Forelimb muscle (tissue), 1 donor: ENCODE results near the gene SIRPD. TPM values are rescaled to one million over a fixed set of nuclear protein-coding genes. Genes with fewer than 3 reads are reported as not detected.
"Not testable (repeated sequence)": the region's sequence is repeated elsewhere in the genome, so short reads cannot be mapped to it uniquely, and the experiment has no call there.

Source experiments
- DNase-seq: peaks from one replicate; pipeline ENCODE4 v3.0.0-alpha.2; 2013; ENCODE audit warnings: low read depth
- polyA plus RNA-seq: library from polyadenylated mRNA; unstranded; fragments of 120-200 nt; gene quantifications from one replicate; pipeline ENCODE4 v1.2.1, GENCODE V29; 2013; ENCODE audit not compliant: insufficient read length

SIRPD gene
- not detected for polyA plus RNA-seq

GRCh38 chr20:1557605-1558004 lies at the start of gene SIRPD:
Gene SIRPD (minus strand): TSS chr20:1557705. CDS start chr20:1557653, 52 bp downstream.
- DNase-seq = no peak

GRCh38 chr20:1600736-1601135 lies 43.2 kb upstream of the SIRPD start:
- no peak for DNase-seq

GRCh38 chr20:1595333-1595732 lies 37.8 kb upstream of the SIRPD start:
- DNase-seq = no peak

GRCh38 chr20:1588533-1589460 lies 31.3 kb upstream of the SIRPD start:
- no peak for DNase-seq

- no peak for DNase-seq
These were observed 30.5 kb upstream of the SIRPD start for GRCh38 chr20:1587781-1588532.

DNA sequence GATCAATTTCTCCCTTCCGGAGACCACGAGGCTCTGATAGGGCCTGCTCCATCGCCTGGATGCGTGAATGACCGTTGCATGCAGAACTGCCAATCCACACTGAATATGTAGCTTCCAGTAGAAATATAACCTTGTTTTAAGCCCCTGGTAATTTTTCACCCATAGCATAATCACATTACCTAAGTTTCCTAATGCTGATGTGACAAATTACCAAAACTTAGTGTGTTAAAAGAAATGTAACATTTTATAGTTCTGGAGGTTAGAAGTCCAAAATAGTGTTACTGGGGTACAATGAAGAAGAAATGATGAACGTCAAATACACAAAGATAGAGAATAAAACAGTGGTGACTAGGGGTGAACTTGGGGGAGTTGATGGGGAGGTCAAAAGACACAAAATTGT lies 22.0 kb upstream of the SIRPD start:
- DNase-seq = no peak

- no peak for DNase-seq
These were observed 20.4 kb upstream of the SIRPD start for GRCh38 chr20:1577906-1578305.

- not testable (repeated sequence) for DNase-seq
These were observed 19.8 kb upstream of the SIRPD start for GRCh38 chr20:1577313-1577712.

- DNase-seq = no peak
These were observed 19.1 kb upstream of the SIRPD start for GRCh38 chr20:1576641-1577040.

GRCh38 chr20:1576003-1576402 lies 18.5 kb upstream of the SIRPD start:
- DNase-seq = not testable (repeated sequence)

DNA sequence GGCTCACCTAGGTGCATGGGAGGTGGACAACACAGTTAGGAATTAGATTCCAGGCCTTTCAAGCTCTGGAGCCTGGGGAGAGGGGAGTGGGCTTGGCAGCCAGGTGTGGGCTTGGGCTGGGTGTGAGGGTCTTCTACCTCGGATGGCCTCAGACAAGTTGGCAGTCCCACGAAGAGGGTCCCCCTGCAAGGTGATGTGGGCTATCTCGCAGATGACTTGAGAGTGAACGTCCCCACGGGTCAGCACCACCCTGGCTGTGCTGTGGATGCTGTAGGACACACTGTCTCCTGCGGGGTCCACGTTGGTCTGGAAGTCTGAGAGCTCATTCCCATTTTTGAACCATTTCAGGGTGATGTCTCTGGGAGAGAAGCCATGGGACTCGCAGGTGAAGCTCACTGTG lies 14.1 kb upstream of the SIRPD start:
- not testable (repeated sequence) for DNase-seq

- DNase-seq = no peak
These were observed 11.9 kb upstream of the SIRPD start for GRCh38 chr20:1569415-1569881.

- DNase-seq = no peak
These were observed 10.6 kb upstream of the SIRPD start for GRCh38 chr20:1568163-1568490.

GRCh38 chr20:1567392-1568162 lies 10.1 kb upstream of the SIRPD start:
- no peak for DNase-seq

- no peak for DNase-seq
These were observed 9.2 kb upstream of the SIRPD start for GRCh38 chr20:1566701-1567100.

DNA sequence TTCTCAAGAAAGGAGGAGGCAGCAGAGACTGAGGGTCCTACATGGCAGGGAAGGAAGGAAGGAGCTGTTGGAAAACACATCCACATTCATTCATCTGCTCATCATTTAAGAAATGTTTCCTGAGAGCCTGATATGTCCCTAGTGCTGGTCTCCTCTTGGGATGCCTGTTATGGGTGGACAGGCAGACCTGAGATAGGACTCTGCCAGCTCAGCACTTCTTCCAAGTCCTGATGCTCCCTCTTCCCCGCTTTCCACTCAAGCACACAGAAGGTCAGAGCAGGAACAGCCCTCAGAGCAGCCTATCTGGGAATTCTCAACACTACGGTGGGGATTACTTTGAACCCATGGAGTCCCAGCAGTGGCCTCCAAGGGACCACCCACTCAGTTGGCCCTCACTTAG lies 8.0 kb upstream of the SIRPD start:
- DNase-seq = no peak

DNA sequence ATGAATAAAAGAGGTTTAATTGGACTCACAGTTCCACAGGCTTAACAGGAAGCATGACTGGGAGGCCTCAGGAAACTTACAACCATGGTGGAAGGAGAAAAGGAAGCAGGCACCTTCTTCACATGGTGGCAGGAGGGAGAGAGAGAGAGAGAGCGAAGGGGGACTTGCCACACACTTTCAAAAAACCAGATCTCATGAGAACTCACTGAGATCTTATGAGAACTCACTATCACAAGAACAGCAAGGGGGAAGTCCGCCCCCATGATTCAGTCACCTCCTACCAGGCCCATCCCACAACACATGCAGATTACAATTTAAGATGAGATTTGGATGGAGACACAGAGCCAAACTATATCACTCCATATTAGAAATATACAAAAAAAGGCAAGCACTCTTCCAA lies 6.1 kb upstream of the SIRPD start:
- no peak for DNase-seq

GRCh38 chr20:1562622-1563021 lies 5.1 kb upstream of the SIRPD start:
- no peak for DNase-seq

DNA sequence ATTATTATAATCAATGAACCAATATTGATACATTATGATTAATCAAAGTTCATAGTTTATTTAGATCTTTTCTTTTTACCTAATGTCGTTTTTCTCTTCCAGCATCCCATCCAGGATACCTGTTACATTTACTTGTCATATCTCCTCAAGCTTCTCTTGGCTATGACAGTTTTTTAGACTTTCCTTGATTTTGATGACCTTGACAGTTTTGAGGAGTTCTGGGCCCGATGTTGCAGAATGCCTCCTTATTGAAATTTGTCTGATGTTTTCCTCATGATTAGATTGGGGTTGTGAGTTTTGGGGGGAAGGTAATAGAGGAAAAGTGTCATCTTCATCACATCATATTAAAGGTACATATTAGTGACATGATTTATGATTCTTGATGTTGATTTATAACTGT lies 3.8 kb upstream of the SIRPD start:
- no peak for DNase-seq

DNA sequence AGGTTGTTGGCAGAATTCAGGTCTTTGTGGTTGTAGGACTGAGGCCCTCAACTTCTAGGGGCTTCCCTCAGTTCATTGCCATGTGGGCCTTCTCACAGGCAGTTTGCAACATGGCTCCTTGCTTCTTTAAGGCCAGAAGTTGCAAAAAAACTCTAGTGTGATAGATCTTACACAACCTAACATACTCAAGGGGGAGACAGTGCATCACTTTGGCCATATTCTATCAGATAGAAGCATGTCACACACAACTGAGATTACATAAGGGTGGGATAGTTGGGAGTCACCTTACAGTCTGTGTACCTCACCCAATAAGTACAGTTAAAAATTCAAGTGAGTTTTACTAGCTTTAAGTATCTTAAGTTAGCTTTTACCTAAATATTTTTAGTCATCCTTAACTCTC lies 1.6 kb downstream of the SIRPD start:
- DNase-seq = no peak

- no peak for DNase-seq
These were observed 17.6 kb downstream of the SIRPD start for GRCh38 chr20:1539816-1540419.

GRCh38 chr20:1538655-1539054 lies 18.9 kb downstream of the SIRPD start:
- no peak for DNase-seq
